Measurements from ENCODE around the gene CCDC157.

Gene CCDC157

DNA sequence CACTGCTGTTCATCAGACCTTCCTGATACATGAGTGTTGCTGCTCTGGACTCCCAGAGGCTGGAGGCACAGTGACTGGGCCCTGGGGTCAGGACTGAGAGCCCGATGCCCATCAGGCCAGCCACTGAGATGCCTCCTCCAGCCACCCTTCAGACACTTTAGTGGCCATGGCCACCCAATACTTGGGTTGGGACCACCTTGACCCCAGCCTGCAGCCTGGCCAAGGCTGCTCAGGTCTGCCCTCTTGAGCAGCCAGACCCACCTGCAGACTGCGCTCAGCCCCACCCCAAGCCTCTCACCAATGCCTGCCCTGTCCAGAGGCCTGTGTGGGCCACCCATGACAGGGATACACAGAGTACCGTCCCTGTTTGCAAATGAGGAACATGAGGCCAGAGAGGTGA, 26.3 kb downstream of the CCDC157 start:
- no peak overlapping the region for H3K27ac ChIP-seq
- TF ChIP-seq, protein P1, sequence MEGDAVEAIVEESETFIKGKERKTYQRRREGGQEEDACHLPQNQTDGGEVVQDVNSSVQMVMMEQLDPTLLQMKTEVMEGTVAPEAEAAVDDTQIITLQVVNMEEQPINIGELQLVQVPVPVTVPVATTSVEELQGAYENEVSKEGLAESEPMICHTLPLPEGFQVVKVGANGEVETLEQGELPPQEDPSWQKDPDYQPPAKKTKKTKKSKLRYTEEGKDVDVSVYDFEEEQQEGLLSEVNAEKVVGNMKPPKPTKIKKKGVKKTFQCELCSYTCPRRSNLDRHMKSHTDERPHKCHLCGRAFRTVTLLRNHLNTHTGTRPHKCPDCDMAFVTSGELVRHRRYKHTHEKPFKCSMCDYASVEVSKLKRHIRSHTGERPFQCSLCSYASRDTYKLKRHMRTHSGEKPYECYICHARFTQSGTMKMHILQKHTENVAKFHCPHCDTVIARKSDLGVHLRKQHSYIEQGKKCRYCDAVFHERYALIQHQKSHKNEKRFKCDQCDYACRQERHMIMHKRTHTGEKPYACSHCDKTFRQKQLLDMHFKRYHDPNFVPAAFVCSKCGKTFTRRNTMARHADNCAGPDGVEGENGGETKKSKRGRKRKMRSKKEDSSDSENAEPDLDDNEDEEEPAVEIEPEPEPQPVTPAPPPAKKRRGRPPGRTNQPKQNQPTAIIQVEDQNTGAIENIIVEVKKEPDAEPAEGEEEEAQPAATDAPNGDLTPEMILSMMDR (IDR thresholded peaks at IDR 0.05) = no peak

- TF ChIP-seq, protein P1 (IDR thresholded peaks at IDR 0.05) = no peak
- TF ChIP-seq ZFX (IDR thresholded peaks at IDR 0.05; ENCODE audit: borderline replicate concordance) = no peak
- H3K27ac ChIP-seq = no peak overlapping the region
Observed at GRCh38 chr22:30385942-30386341, 29.1 kb downstream of the CCDC157 start.

- peak overlapping the region; percentile 56 for H3K27ac ChIP-seq
Observed at GRCh38 chr22:30386608-30386959, 29.8 kb downstream of the CCDC157 start.

DNA sequence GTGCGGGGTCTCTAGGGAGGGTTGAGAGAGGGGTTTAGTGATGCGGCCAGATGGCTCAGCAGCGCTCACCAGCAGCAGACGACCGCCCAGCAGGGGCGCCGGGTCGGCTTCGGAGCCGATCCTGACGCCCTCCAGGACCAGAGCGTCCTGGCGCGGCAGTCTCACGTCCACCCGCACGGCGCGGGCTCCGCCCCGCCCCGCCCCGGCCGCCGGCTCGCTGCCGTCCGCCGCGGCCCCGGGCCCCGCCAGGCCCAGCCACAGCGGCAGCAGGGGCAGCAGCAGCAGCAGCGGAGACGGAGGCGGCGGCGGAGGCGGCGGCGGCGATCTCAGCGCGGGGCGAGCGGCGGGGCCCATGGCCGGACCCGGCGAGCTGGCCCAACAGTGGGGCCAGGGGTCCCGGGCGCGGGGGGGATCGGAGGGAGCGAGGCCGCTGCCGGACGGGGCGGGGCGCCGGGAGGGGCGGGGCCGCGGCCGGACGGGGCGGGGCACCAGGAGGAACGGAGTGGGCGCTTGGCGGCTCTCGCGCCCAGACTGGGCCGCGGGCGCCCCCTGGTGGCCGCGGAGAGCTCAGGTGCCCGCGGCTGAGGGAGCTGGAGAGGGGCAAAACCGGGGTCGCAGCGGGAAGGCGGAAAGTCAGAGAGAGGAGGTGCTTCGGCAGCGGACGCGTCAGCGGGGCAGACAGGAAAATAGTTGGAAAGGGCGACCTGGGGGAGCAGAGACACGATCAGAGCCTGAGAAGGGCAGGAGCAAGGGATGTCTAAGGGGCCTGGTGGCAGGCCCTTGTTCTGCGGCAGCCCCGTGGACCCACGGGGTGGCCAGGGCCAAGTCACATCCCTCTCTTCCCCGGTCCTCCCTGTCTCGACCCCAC, 30.4 kb downstream of the CCDC157 start, which contains the start of gene RNF215:
TSS of gene RNF215 (minus strand) at position 452 of the 868 bp plus-strand sequence. CDS start at position 354, 98 bp downstream.
- H3K27ac ChIP-seq = peak within 1 kb of the TSS; percentile 56
- TF ChIP-seq ZFX (IDR thresholded peaks at IDR 0.05; ENCODE audit: borderline replicate concordance) = no peak
- TF ChIP-seq, protein P1 (IDR thresholded peaks at IDR 0.05) = peak; percentile 98

More at GRCh38 chr22:30386608-30386959, 29.8 kb downstream of the CCDC157 start:
- TF ChIP-seq ZFX (IDR thresholded peaks at IDR 0.05; ENCODE audit: borderline replicate concordance) = no peak
- TF ChIP-seq, protein P1 (IDR thresholded peaks at IDR 0.05) = no peak

DNA sequence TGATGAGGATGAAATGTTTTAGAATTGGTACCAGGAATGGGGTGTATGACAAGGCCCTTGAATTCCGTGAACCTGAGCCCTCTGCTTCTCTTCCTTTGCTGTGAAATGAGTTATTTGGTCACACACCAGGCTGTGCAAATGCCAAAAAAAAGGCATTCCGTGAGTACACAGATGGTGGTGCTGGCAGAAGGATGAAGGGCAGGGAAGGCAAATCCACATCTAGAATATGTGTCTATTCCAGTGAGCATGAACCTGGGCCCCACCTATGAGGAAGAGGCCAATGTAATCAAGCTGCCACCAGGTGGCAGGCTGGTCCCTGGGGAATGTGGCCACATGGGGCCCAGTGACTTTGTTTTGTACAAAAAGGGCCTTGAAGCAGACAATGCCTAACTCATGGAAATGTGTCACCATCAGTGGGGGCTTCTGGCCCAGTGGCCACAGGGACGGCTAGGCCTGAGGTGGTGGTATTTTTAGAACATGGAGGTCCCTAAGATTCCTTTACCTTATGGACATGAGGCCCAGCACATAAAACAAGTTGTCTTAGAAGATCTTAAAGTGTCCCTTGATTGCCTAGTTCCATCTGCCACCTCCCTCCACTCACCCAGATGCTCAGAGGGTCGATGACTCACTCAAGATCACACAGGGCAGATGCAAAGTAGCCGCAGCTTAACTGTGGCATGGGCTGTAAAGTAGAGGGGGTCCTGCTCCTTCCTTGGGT, 34.3 kb downstream of the CCDC157 start:
- TF ChIP-seq ZFX (IDR thresholded peaks at IDR 0.05; ENCODE audit: borderline replicate concordance) = no peak
- TF ChIP-seq, protein P1 (IDR thresholded peaks at IDR 0.05) = peak; percentile 93
- no peak overlapping the region for H3K27ac ChIP-seq

GRCh38 chr22:30392661-30393321, 36.0 kb downstream of the CCDC157 start:
- no peak overlapping the region for H3K27ac ChIP-seq
- TF ChIP-seq, protein P1 (IDR thresholded peaks at IDR 0.05) = no peak
- TF ChIP-seq ZFX (IDR thresholded peaks at IDR 0.05; ENCODE audit: borderline replicate concordance) = no peak
